Vagina (tissue), 2 donors: ENCODE data around the gene PC. TPM values are rescaled to one million over a fixed set of nuclear protein-coding genes. Genes with fewer than 3 reads are reported as not detected.

Experiments
- DNase-seq, 2 donors: peaks; one replicate each; pipeline ENCODE4 v3.0.0-alpha.2; 2017; ENCODE audit errors: extremely low spot score in 2 of 2
- H3K27ac ChIP-seq: fragments of 200-600 bp; sonication (generic); one replicate; pipeline ENCODE4 v1.5.1; 2019
- H3K27me3 ChIP-seq: fragments of 200-600 bp; sonication (generic); one replicate; pipeline ENCODE4 v1.5.1; 2019
- H3K36me3 ChIP-seq, 2 donors: fragments of 200-600 bp; sonication (generic); one replicate each; pipeline ENCODE4 v1.5.1; 2017 to 2019
- H3K4me1 ChIP-seq: fragments of 200-600 bp; sonication (generic); one replicate; pipeline ENCODE4 v1.5.1; 2019
- H3K4me3 ChIP-seq, 2 donors: fragments of 200-600 bp; sonication (generic); 1 replicate in 1 of 2; 2 replicates in 1 of 2; pipeline ENCODE4 v1.5.1; 2016 to 2019
- H3K9me3 ChIP-seq: fragments of 200-600 bp; sonication (generic); one replicate; pipeline ENCODE4 v1.5.1; 2019
- POLR2A ChIP-seq, 2 donors: fragments of 450-650 bp; IDR thresholded peaks; one replicate each; pipeline ENCODE4 v1.6.1; 2017; ENCODE audit warnings: antibody characterized with exemption in 2 of 2, mild to moderate bottlenecking in 2 of 2, moderate library complexity in 2 of 2
- POLR2AphosphoS5 ChIP-seq, 2 donors: sonication (generic); formaldehyde crosslinking; IDR thresholded peaks; one replicate each; pipeline ENCODE4 v1.9.0; 2017; ENCODE audit warnings: antibody characterized with exemption in 2 of 2, mild to moderate bottlenecking in 2 of 2, low read depth in 1 of 2; ENCODE audit not compliant: insufficient read depth in 1 of 2
- intact Hi-C: fragments of 100-400 bp; cut with DNase I; formaldehyde crosslinking; loops from one replicate; pipeline ENCODE4 v1.15.1; 2023
- total RNA-seq: library from RNA; depleted of rRNA; stranded (reverse); fragments of >200 nt; gene quantifications from one replicate; pipeline ENCODE4 v1.2.3, GENCODE V29; 2016
- TF ChIP-seq, protein P1 (sequence below), 3 experiments: fragments of 450-650 bp in 2 of 3; fragments of 200-600 bp in 1 of 3; sonication (generic) in 1 of 3; IDR thresholded peaks; one replicate each; pipeline ENCODE4 v1.5.1; 2017 to 2019; ENCODE audit warnings: antibody characterized with exemption in 3 of 3, mild to moderate bottlenecking in 2 of 3, moderate library complexity in 2 of 3

Gene PC
- total RNA-seq, 1 donor from 2014 or later = 34.1 TPM

DNA sequence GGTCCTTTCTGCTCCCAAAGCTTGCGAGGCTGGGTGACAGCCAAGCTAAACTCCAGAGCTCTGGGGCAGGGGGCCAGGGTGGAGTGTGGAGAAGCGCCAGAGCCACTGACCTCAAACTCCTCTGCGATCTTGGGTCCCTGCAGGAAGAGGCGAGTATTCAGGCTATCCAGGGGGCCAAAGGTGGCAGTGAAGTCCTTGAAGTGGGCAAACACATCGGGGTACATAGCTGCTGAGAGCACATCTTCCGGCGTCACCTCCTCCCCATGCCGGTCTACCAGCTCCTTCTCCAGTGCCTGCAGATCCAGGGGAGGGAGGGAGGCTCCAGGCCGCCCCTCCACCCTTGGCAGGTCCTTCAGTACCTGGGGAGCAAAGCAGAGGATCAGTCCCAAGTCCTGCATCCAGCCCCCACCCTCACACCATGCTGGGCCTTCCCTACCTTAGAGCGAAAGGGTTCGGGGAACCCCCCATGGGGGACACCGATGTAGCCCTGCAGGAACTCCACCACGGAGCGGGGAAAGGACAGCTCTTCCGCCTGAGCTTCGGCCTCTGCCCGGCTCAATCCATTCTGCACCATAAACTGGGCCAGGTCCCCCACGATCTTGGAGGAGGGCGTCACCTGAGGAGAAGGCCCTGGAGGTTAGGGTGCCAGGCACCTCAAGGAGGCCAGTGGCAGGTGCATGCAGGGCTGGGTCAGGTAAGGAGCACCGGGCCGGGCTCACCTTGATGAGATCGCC, 108.5 kb downstream of the PC start:
- DNase-seq = no peak
- H3K4me1 ChIP-seq = peaks cover 8% of the 10 kb centered on the region
- H3K27ac ChIP-seq = no peak overlapping the region
- H3K4me3 ChIP-seq = no peak overlapping the region
- H3K9me3 ChIP-seq = no peaks in the 10 kb centered on the region
- no peaks in the 10 kb centered on the region for H3K27me3 ChIP-seq
- intact Hi-C loops = no loop called here
- peaks cover 0 to 22% of the 10 kb centered on the region in 2 donors for H3K36me3 ChIP-seq
- TF ChIP-seq POLR2A (IDR thresholded peaks at IDR 0.05) (no peak), POLR2AphosphoS5 (IDR thresholded peaks at IDR 0.05; ENCODE audit: insufficient read depth in 1 of 2, low read depth in 1 of 2) (no peak)
- TF ChIP-seq, protein P1, sequence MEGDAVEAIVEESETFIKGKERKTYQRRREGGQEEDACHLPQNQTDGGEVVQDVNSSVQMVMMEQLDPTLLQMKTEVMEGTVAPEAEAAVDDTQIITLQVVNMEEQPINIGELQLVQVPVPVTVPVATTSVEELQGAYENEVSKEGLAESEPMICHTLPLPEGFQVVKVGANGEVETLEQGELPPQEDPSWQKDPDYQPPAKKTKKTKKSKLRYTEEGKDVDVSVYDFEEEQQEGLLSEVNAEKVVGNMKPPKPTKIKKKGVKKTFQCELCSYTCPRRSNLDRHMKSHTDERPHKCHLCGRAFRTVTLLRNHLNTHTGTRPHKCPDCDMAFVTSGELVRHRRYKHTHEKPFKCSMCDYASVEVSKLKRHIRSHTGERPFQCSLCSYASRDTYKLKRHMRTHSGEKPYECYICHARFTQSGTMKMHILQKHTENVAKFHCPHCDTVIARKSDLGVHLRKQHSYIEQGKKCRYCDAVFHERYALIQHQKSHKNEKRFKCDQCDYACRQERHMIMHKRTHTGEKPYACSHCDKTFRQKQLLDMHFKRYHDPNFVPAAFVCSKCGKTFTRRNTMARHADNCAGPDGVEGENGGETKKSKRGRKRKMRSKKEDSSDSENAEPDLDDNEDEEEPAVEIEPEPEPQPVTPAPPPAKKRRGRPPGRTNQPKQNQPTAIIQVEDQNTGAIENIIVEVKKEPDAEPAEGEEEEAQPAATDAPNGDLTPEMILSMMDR (IDR thresholded peaks at IDR 0.05) = no peak

DNA sequence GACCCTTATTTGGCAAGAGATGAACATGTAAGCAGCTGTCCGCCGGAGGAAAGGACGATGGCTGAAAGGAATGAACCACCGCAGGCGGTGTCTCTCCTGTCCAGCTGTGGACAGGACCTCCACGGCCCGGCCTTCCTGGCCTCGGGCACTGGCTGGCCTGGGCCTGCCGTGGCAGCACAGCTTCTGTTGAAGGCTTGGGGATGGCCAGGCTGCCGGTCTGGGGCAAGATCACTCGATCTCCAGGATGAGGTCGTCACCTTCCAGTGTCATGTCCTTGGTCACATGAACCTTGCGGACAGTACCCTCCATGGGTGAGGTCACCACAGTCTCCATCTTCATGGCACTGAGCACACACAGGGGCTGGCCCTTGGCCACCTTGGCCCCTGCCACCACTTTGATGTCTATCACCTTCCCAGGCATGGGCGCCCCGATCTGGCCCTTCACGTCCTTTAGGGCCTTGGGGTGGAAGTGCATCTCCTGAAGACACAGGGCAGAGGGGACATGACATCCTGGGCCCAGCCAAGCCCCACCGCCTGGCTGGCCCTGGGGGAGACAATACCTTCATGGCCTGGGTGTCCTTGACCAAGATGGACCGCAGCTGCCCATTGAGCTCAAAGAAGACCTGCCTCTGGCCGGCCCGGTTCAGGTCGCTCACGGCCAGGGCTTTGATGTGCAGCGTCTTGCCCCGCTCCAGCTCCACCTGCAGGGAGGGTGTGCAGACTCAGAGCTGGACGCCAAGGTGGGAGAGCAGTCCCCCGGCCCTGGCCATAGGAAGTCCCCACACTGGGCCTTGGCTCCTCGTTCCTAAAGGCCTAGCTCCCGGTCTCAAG, 109.3 kb downstream of the PC start:
- peaks cover 16% of the 10 kb centered on the region for H3K4me1 ChIP-seq
- H3K27ac ChIP-seq = no peak overlapping the region
- H3K9me3 ChIP-seq = no peaks in the 10 kb centered on the region
- TF ChIP-seq POLR2AphosphoS5 (IDR thresholded peaks at IDR 0.05; ENCODE audit: insufficient read depth in 1 of 2, low read depth in 1 of 2) (no peak), POLR2A (IDR thresholded peaks at IDR 0.05) (no peak)
- TF ChIP-seq, protein P1 (IDR thresholded peaks at IDR 0.05) = no peak
- DNase-seq = no peak
- H3K36me3 ChIP-seq = peaks cover 0 to 22% of the 10 kb centered on the region in 2 donors
- H3K4me3 ChIP-seq = no peak overlapping the region
- intact Hi-C loops = no loop called here
- H3K27me3 ChIP-seq = no peaks in the 10 kb centered on the region

- H3K27ac ChIP-seq = no peak overlapping the region
- TF ChIP-seq POLR2AphosphoS5 (IDR thresholded peaks at IDR 0.05; ENCODE audit: insufficient read depth in 1 of 2, low read depth in 1 of 2) = no peak
- TF ChIP-seq, protein P1 (IDR thresholded peaks at IDR 0.05) = no peak
- TF ChIP-seq POLR2A (IDR thresholded peaks at IDR 0.05) = no peak
- intact Hi-C loops = no loop called here
These were observed 110.5 kb downstream of the PC start for GRCh38 chr11:66847461-66848232.

GRCh38 chr11:66846671-66847091, 111.5 kb downstream of the PC start:
- intact Hi-C loops = no loop called here
- H3K4me3 ChIP-seq = no peak overlapping the region
- no peaks in the 10 kb centered on the region for H3K27me3 ChIP-seq
- peaks cover 27% of the 10 kb centered on the region for H3K4me1 ChIP-seq
- H3K36me3 ChIP-seq = peaks cover 0 to 22% of the 10 kb centered on the region in 2 donors
- TF ChIP-seq, protein P1 (IDR thresholded peaks at IDR 0.05) = no peak
- TF ChIP-seq POLR2AphosphoS5 (IDR thresholded peaks at IDR 0.05; ENCODE audit: insufficient read depth in 1 of 2, low read depth in 1 of 2) (no peak), POLR2A (IDR thresholded peaks at IDR 0.05) (no peak)
- DNase-seq = no peak
- H3K9me3 ChIP-seq = no peaks in the 10 kb centered on the region
- H3K27ac ChIP-seq = no peak overlapping the region

More at GRCh38 chr11:66847461-66848232, 110.5 kb downstream of the PC start:
- H3K36me3 ChIP-seq = peaks cover 0 to 22% of the 10 kb centered on the region in 2 donors
- no peak overlapping the region for H3K4me3 ChIP-seq
- no peak for DNase-seq
- peaks cover 18% of the 10 kb centered on the region for H3K4me1 ChIP-seq
- no peaks in the 10 kb centered on the region for H3K9me3 ChIP-seq
- no peaks in the 10 kb centered on the region for H3K27me3 ChIP-seq
